ENCODE measurements around the gene INPP1. TPM values are rescaled to one million over a fixed set of nuclear protein-coding genes. Genes with fewer than 3 reads are reported as not detected.

The INPP1 gene
- total RNA-seq, 1 experiment from 2014 or later, result 2.3 TPM

- ATAC-seq (peak; percentile 38; the same call in 1 of the 2 replicates), DNase-seq (ENCODE audit: low spot score) (no peak)
- POLR2A ChIA-PET, result no interaction called here
- Mint-ChIP-seq H3K4me1 (peaks cover 1% of the 10 kb centered on the region), H3K27me3 (ENCODE audit: low read depth) (no peaks in the 10 kb centered on the region), H3K27ac (no peak overlapping the region; the same call in 1 of the 2 replicates), H3K9me3 (no peaks in the 10 kb centered on the region), H3K36me3 (no peaks in the 10 kb centered on the region), H3K4me3 (no peak overlapping the region)
- CTCF ChIA-PET, result no interaction called here
- TF ChIP-seq GABPB1 (CRISPR knock-in tag; IDR thresholded peaks at IDR 0.05), result no peak
- no peak for TF ChIP-seq FOXK1 (CRISPR knock-in tag; IDR thresholded peaks at IDR 0.05)
- TF ChIP-seq USF2 (CRISPR knock-in tag; IDR thresholded peaks at IDR 0.05), result no peak
Measured at GRCh38 chr2:190418727-190419126, 75.3 kb downstream of the INPP1 start.

- Mint-ChIP-seq H3K4me3 (no peak overlapping the region), H3K36me3 (no peaks in the 10 kb centered on the region), H3K9me3 (no peaks in the 10 kb centered on the region), H3K4me1 (no peaks in the 10 kb centered on the region), H3K27me3 (ENCODE audit: low read depth) (no peaks in the 10 kb centered on the region), H3K27ac (no peak overlapping the region)
- ChIA-PET POLR2A (no interaction called here), CTCF (no interaction called here)
- no peak for DNase-seq (ENCODE audit: low spot score)
- ATAC-seq, result no peak
- no peak for TF ChIP-seq ZMAT4 (CRISPR knock-in tag; IDR thresholded peaks at IDR 0.05)
Measured at GRCh38 chr2:190420801-190421200, 77.4 kb downstream of the INPP1 start.

Other genes starting within 250 kb of the INPP1 start
- 26.5 to 32.2 TPM (median 29.6 TPM) in 3 replicates for gene HIBCH, start 23.8 kb upstream of the INPP1 start, total RNA-seq (2021)
- 4.1 to 4.8 TPM (median 4.7 TPM) in 3 replicates for gene MFSD6, start 64.8 kb downstream of the INPP1 start, total RNA-seq (2021)
- gene NEMP2, start 191.1 kb downstream of the INPP1 start, total RNA-seq (2021), result 6.0 to 7.3 TPM (median 7.2 TPM) in 3 replicates

Measured in WTC11 (cell line).